Loucy (cell line): ENCODE results near the gene AAMDC.
"Not testable (repeated sequence)": the region's sequence is repeated elsewhere in the genome, so short reads cannot be mapped to it uniquely, and the experiment has no call there.

ENCODE experiments used
- CTCF ChIP-seq: fragments of 200-600 bp; sonication (generic); conservative IDR thresholded peaks from 2 replicates; pipeline ENCODE4 v1.5.1; 2014; ENCODE audit warnings: mild to moderate bottlenecking, antibody characterized with exemption, low read length
- EZH2phosphoT487 ChIP-seq: fragments of 200-600 bp; IDR thresholded peaks from 2 replicates; pipeline ENCODE4 v1.6.1; 2018; ENCODE audit warnings: antibody characterized with exemption, mild to moderate bottlenecking, moderate library complexity, borderline replicate concordance

- TF ChIP-seq CTCF, EZH2phosphoT487: not testable (repeated sequence)
Measured at GRCh38 chr11:77822126-77822525, 1.2 kb downstream of the AAMDC start.
